ENCODE data around the gene RTL9.
"Not testable (repeated sequence)": the region's sequence is repeated elsewhere in the genome, so short reads cannot be mapped to it uniquely, and the experiment has no call there.

Gene RTL9

GRCh38 chrX:110346681-110347080 lies 12.0 kb upstream of the RTL9 start:
- DNase-seq, result no peak

- no peak for DNase-seq
These were observed 625 bp downstream of the RTL9 start for GRCh38 chrX:110359273-110359672.

- no peak for DNase-seq
These were observed 4.6 kb downstream of the RTL9 start for GRCh38 chrX:110363244-110363643.

GRCh38 chrX:110373310-110373709 lies 14.7 kb downstream of the RTL9 start:
- DNase-seq, result no peak

GRCh38 chrX:110374559-110374958 lies 15.9 kb downstream of the RTL9 start:
- no peak for DNase-seq

- DNase-seq, result no peak
These were observed 22.6 kb downstream of the RTL9 start for GRCh38 chrX:110381216-110381615.

GRCh38 chrX:110383414-110383813 lies 24.8 kb downstream of the RTL9 start:
- DNase-seq, result no peak

- no peak for DNase-seq
These were observed 25.8 kb downstream of the RTL9 start for GRCh38 chrX:110384490-110384889.

GRCh38 chrX:110389570-110389969 lies 30.9 kb downstream of the RTL9 start:
- no peak for DNase-seq

- DNase-seq, result no peak
These were observed 32.4 kb downstream of the RTL9 start for GRCh38 chrX:110391086-110391485.

GRCh38 chrX:110394651-110395050 lies 36.0 kb downstream of the RTL9 start:
- DNase-seq, result no peak

- no peak for DNase-seq
These were observed 37.2 kb downstream of the RTL9 start for GRCh38 chrX:110395877-110396276.

GRCh38 chrX:110396735-110397134 lies 38.1 kb downstream of the RTL9 start:
- DNase-seq, result no peak

GRCh38 chrX:110397339-110397738 lies 38.7 kb downstream of the RTL9 start:
- DNase-seq, result no peak

- DNase-seq, result no peak
These were observed 39.3 kb downstream of the RTL9 start for GRCh38 chrX:110397904-110398303.

GRCh38 chrX:110399497-110399896 lies 40.8 kb downstream of the RTL9 start:
- no peak for DNase-seq

- DNase-seq, result no peak
These were observed 41.3 kb downstream of the RTL9 start for GRCh38 chrX:110399966-110400365.

- DNase-seq, result no peak
These were observed 42.5 kb downstream of the RTL9 start for GRCh38 chrX:110401135-110401534.

- DNase-seq, result no peak
These were observed 43.6 kb downstream of the RTL9 start for GRCh38 chrX:110402091-110402849.

GRCh38 chrX:110402850-110403221 lies 44.2 kb downstream of the RTL9 start:
- no peak for DNase-seq

GRCh38 chrX:110403441-110404238 lies 45.0 kb downstream of the RTL9 start:
- no peak for DNase-seq

GRCh38 chrX:110404376-110404775 lies 45.7 kb downstream of the RTL9 start:
- DNase-seq, result no peak

GRCh38 chrX:110406250-110406649 lies 47.6 kb downstream of the RTL9 start:
- DNase-seq, result not testable (repeated sequence)

- no peak for DNase-seq
These were observed 48.2 kb downstream of the RTL9 start for GRCh38 chrX:110406822-110407221.

All from stimulated activated CD4-positive, alpha-beta T cell treated with anti-CD3 and anti-CD28 coated beads, Interleukin-12 subunit alpha, Interleukin-12 subunit beta, amount 100 ng/mL, for 4 hours (primary cell).